Stimulated activated CD4-positive, alpha-beta T cell treated with anti-CD3 and anti-CD28 coated beads, Interleukin-12 subunit alpha, Interleukin-12 subunit beta, amount 100 ng/mL, for 48 hours (primary cell): Measurements from ENCODE around the gene RBM12.
"Not testable (repeated sequence)": the region's sequence is repeated elsewhere in the genome, so short reads cannot be mapped to it uniquely, and the experiment has no call there.

Source experiments
- DNase-seq, 3 donors: peaks; one replicate each; pipeline ENCODE4 v3.0.0-alpha.2; 2020; ENCODE audit warnings: low read depth in 2 of 3, low spot score in 1 of 3

The RBM12 gene

GRCh38 chr20:35699127-35699956, 34.6 kb upstream of the RBM12 start, which contains the start of the genes NFS1 and ROMO1:
NFS1 (minus strand) TSS chr20:35699352; CDS start chr20:35699288, 64 bp downstream.
ROMO1 (plus strand) TSS chr20:35699405; CDS start chr20:35699633, 228 bp downstream.
- peak; percentile 73 to 84 (median 80) for DNase-seq

GRCh38 chr20:35698298-35699126, 33.8 kb upstream of the RBM12 start:
- no peak for DNase-seq

- no peak for DNase-seq
Measured at GRCh38 chr20:35697696-35698297, 33.1 kb upstream of the RBM12 start.

- DNase-seq = no peak
Measured at GRCh38 chr20:35695978-35696377, 31.3 kb upstream of the RBM12 start.

- DNase-seq = no peak
Measured at GRCh38 chr20:35695245-35695749, 30.6 kb upstream of the RBM12 start.

- DNase-seq = no peak
Measured at GRCh38 chr20:35690265-35690664, 25.6 kb upstream of the RBM12 start.

- not testable (repeated sequence) for DNase-seq
Measured at GRCh38 chr20:35686872-35687271, 22.2 kb upstream of the RBM12 start.

- DNase-seq = not testable (repeated sequence)
Measured at GRCh38 chr20:35685368-35685767, 20.7 kb upstream of the RBM12 start.

- DNase-seq = no peak
Measured at GRCh38 chr20:35681960-35682359, 17.3 kb upstream of the RBM12 start.

- DNase-seq = no peak
Measured at GRCh38 chr20:35680452-35681183, 15.9 kb upstream of the RBM12 start.

GRCh38 chr20:35674921-35675320, 10.2 kb upstream of the RBM12 start:
- DNase-seq = no peak

GRCh38 chr20:35673884-35674283, 9.2 kb upstream of the RBM12 start:
- DNase-seq = no peak

GRCh38 chr20:35669681-35670080, 5.0 kb upstream of the RBM12 start:
- DNase-seq = no peak

- DNase-seq = no peak
Measured at GRCh38 chr20:35669221-35669620, 4.5 kb upstream of the RBM12 start.

GRCh38 chr20:35665949-35666288, 1.2 kb upstream of the RBM12 start:
- DNase-seq = no peak

GRCh38 chr20:35663516-35664465, 909 bp downstream of the RBM12 start:
- DNase-seq = peak; percentile 32 to 53 (median 40)

GRCh38 chr20:35662551-35662950, 2.1 kb downstream of the RBM12 start:
- DNase-seq = no peak

GRCh38 chr20:35661908-35662307, 2.8 kb downstream of the RBM12 start:
- no peak for DNase-seq

GRCh38 chr20:35661053-35661452, 3.6 kb downstream of the RBM12 start:
- DNase-seq = no peak
